B cell (primary cell): ENCODE data around the gene INPP1. TPM values are rescaled to one million over a fixed set of nuclear protein-coding genes. Genes with fewer than 3 reads are reported as not detected.

Experiments
- ATAC-seq: fragments of 200-7000 bp; cut with Tn5 transposase; one replicate; pipeline ENCODE4 v1.10.0; 2021; ENCODE audit warnings: low read depth, mild to moderate bottlenecking, moderate number of reproducible peaks, moderate library complexity
- CTCF ChIA-PET: fragments of 350-600 bp; sonication (Branson Sonifier 250); formaldehyde crosslinking; loops from one replicate; lab custom pipeline; 2021; ENCODE audit warnings: antibody characterized with exemption, inconsistent platforms; lab: Charles Lee
- POLR2A ChIA-PET: fragments of 350-600 bp; sonication (Branson Sonifier 250); formaldehyde crosslinking; loops from one replicate; lab custom pipeline; 2021; ENCODE audit warnings: antibody characterized with exemption; lab: Charles Lee
- DNase-seq: peaks from one replicate; pipeline ENCODE4 v3.0.0; 2013
- H2AFZ ChIP-seq: 2 replicates; pipeline ENCODE4 v1.6.1; 2012; ENCODE audit warnings: mild to moderate bottlenecking, low read depth, low read length; ENCODE audit not compliant: insufficient read depth, poor library complexity, severe bottlenecking
- H3K27ac ChIP-seq, 2 donors: 1 replicate in 1 of 2; 2 replicates in 1 of 2; pipeline ENCODE4 v1.5.1; 2012 to 2013; ENCODE audit warnings: low read length in 2 of 2, mild to moderate bottlenecking in 2 of 2, moderate library complexity in 1 of 2
- H3K27me3 ChIP-seq, 4 experiments: fragments of 200-600 bp in 1 of 4; sonication (generic) in 1 of 4; replicated peaks in 1 of 4; 1 replicate in 2 of 4; 2 replicates in 2 of 4; pipeline versions ENCODE4 v1.6.1 to v1.7.0; 2013 to 2016; ENCODE audit warnings: low read length in 3 of 4, mild to moderate bottlenecking in 2 of 4, mixed read lengths in 1 of 4, moderate library complexity in 1 of 4; ENCODE audit not compliant: insufficient read depth in 4 of 4, control insufficient read depth in 3 of 4; ENCODE audit errors: control extremely low read depth in 1 of 4
- H3K36me3 ChIP-seq, 2 experiments: replicated peaks in 1 of 2; 1 replicate in 1 of 2; 2 replicates in 1 of 2; pipeline versions ENCODE4 v1.6.1 to v1.7.1; 2013; ENCODE audit warnings: low read length in 1 of 2; ENCODE audit not compliant: insufficient read depth in 2 of 2, control insufficient read depth in 1 of 2; ENCODE audit errors: control extremely low read depth in 1 of 2, extremely low read depth in 1 of 2
- H3K4me1 ChIP-seq, 2 donors: fragments of 200-600 bp in 1 of 2; sonication (generic) in 1 of 2; 1 replicate in 1 of 2; 2 replicates in 1 of 2; pipeline versions ENCODE4 v1.5.1 to v1.6.1; 2013 to 2017; ENCODE audit warnings: low read length in 2 of 2; ENCODE audit not compliant: control insufficient read depth in 2 of 2, insufficient read depth in 2 of 2
- H3K4me2 ChIP-seq: replicated peaks from 2 replicates; pipeline ENCODE3; 2012; ENCODE audit warnings: mild to moderate bottlenecking, low read depth, low read length; ENCODE audit not compliant: poor library complexity, severe bottlenecking
- H3K4me3 ChIP-seq, 5 experiments: fragments of 200-600 bp in 1 of 5; sonication (generic) in 1 of 5; 1 replicate in 3 of 5; 2 replicates in 2 of 5; pipeline versions ENCODE4 v1.5.1 to v1.7.0; 2011 to 2016; ENCODE audit warnings: low read length in 4 of 5, mild to moderate bottlenecking in 4 of 5, low read depth in 2 of 5, control low read depth in 1 of 5, moderate library complexity in 1 of 5; ENCODE audit not compliant: insufficient read depth in 1 of 5; ENCODE audit errors: control extremely low read depth in 1 of 5, extremely low read depth in 1 of 5
- H3K79me2 ChIP-seq: fragments of 200-600 bp; sonication (generic); one replicate; pipeline ENCODE4 v1.6.0; 2016; ENCODE audit warnings: low read length; ENCODE audit not compliant: control insufficient read depth, insufficient read depth
- H3K9ac ChIP-seq: fragments of 200-600 bp; sonication (generic); 2 replicates; pipeline ENCODE4 v1.6.1; 2017; ENCODE audit warnings: mild to moderate bottlenecking, low read length, moderate library complexity
- H3K9me3 ChIP-seq, 3 donors: one replicate each; pipeline versions ENCODE4 v1.6.1 to v1.7.1; 2013; ENCODE audit warnings: low read length in 2 of 3; ENCODE audit not compliant: control insufficient read depth in 2 of 3, insufficient read depth in 1 of 3; ENCODE audit errors: control extremely low read depth in 1 of 3
- H4K20me1 ChIP-seq: 2 replicates; pipeline ENCODE4 v1.6.0; 2012; ENCODE audit warnings: mild to moderate bottlenecking, low read length; ENCODE audit not compliant: insufficient read depth, control insufficient read depth, poor library complexity, severe bottlenecking
- H3K27ac Mint-ChIP-seq: one replicate; pipeline ENCODE4 v1.8.0; 2021; ENCODE audit warnings: mixed read lengths
- H3K27me3 Mint-ChIP-seq: one replicate; pipeline ENCODE4 v1.8.0; 2021; ENCODE audit warnings: mixed read lengths
- H3K4me1 Mint-ChIP-seq: one replicate; pipeline ENCODE4 v1.8.0; 2021; ENCODE audit warnings: mixed read lengths
- H3K4me3 Mint-ChIP-seq: one replicate; pipeline ENCODE4 v1.8.0; 2021; ENCODE audit warnings: mixed read lengths
- H3K9me3 Mint-ChIP-seq: one replicate; pipeline ENCODE4 v1.8.0; 2022; ENCODE audit warnings: mixed read lengths; ENCODE audit not compliant: insufficient read depth
- CTCF ChIP-seq: fragments of 200-600 bp; IDR thresholded peaks from one replicate; pipeline ENCODE4 v1.8.0; 2022; ENCODE audit warnings: antibody characterized with exemption, mild to moderate bottlenecking
- EZH2 ChIP-seq: IDR thresholded peaks from 2 replicates; pipeline ENCODE4 v1.6.1; 2012; ENCODE audit warnings: borderline replicate concordance, low read depth, mild to moderate bottlenecking, moderate library complexity, low read length; ENCODE audit not compliant: insufficient read depth, poor library complexity, severe bottlenecking
- WGBS: methylation state at CpG from one replicate; pipeline ENCODE4 v1.1.5; 2013; ENCODE audit warnings: missing lambda C conversion rate; ENCODE audit not compliant: insufficient coverage; 5-methylcytosine and 5-hydroxymethylcytosine counted together
- intact Hi-C: fragments of 100-400 bp; cut with micrococcal nuclease; formaldehyde crosslinking; loops from one replicate; pipeline ENCODE4 v1.10.0; 2022
- polyA plus RNA-seq: library from polyadenylated mRNA; depleted of rRNA; stranded (reverse); fragments of >200 nt; gene quantifications from 2 replicates; pipeline ENCODE4 v1.2.3, GENCODE V29; 2012
- total RNA-seq, 2 donors: library from RNA; stranded (reverse); fragments of 120-200 nt in 1 of 2; gene quantifications; 1 replicate in 1 of 2; 2 replicates in 1 of 2; pipeline versions ENCODE4 v1.2.3 to v1.2.4, GENCODE V29; 2013 to 2022

The INPP1 gene
- total and polyA plus RNA-seq, 2 donors (not counting 1 experiment from before 2014, with no cell fraction given) = 3.1 to 3.7 TPM

- Histone ChIP-seq H3K79me2 (no peaks in the 10 kb centered on the region), H3K9ac (peak overlapping the region; percentile 74), H3K27ac (no peak overlapping the region), H3K36me3 (no peaks in the 10 kb centered on the region), H3K27me3 (no peaks in the 10 kb centered on the region), H4K20me1 (no peaks in the 10 kb centered on the region), H2AFZ (peak overlapping the region; percentile 88), H3K4me2 (peak overlapping the region; percentile 72), H3K4me3 (peak overlapping the region in 3 of 5 experiments; percentile 58 to 84 (median 58)), H3K4me1 (peaks cover 9 to 13% of the 10 kb centered on the region in 2 donors), H3K9me3 (no peaks in the 10 kb centered on the region)
- DNase-seq (no peak), ATAC-seq (no peak)
- CTCF ChIA-PET = interaction anchor here (1.0 to 3.1 kb wide), 3 partner anchors 9 to 16 kb away, joined by 3 to 18 read pairs (median 3); no protein-coding TSS in a partner anchor
- intact Hi-C loops = no loop called here
- Mint-ChIP-seq H3K9me3 (no peaks in the 10 kb centered on the region), H3K27me3 (no peaks in the 10 kb centered on the region), H3K27ac (no peak overlapping the region), H3K4me3 (peak overlapping the region; percentile 97), H3K4me1 (peaks cover 17% of the 10 kb centered on the region)
- POLR2A ChIA-PET = interaction anchor here (0.6 kb wide), 1 partner anchor 267 kb away, joined by 4 read pairs; no protein-coding TSS in a partner anchor
- no peak for TF ChIP-seq CTCF
- TF ChIP-seq EZH2 = no peak
Observed at GRCh38 chr2:190360561-190360960, 17.2 kb downstream of the INPP1 start.

GRCh38 chr2:190360965-190361364, 17.6 kb downstream of the INPP1 start:
- H3K4me1 Mint-ChIP-seq = peaks cover 17% of the 10 kb centered on the region
- ChIA-PET CTCF (interaction anchor here (1.0 to 3.1 kb wide), 3 partner anchors 9 to 17 kb away, joined by 3 to 18 read pairs (median 3); no protein-coding TSS in a partner anchor), POLR2A (no interaction called here)
- Histone ChIP-seq H3K79me2 (no peaks in the 10 kb centered on the region), H4K20me1 (no peaks in the 10 kb centered on the region), H2AFZ (no peak overlapping the region), H3K4me1 (peaks cover 9 to 13% of the 10 kb centered on the region in 2 donors), H3K9me3 (no peaks in the 10 kb centered on the region), H3K4me3 (no peak overlapping the region), H3K27ac (no peak overlapping the region), H3K36me3 (no peaks in the 10 kb centered on the region), H3K4me2 (peak overlapping the region; percentile 72), H3K9ac (no peak overlapping the region), H3K27me3 (no peaks in the 10 kb centered on the region)
- H3K27ac Mint-ChIP-seq = no peak overlapping the region
- WGBS = no CpG with 5 or more reads among the region's 3 CpGs
- ATAC-seq = no peak
- intact Hi-C loops = no loop called here
- TF ChIP-seq EZH2 (no peak), CTCF (no peak)
- no peaks in the 10 kb centered on the region for H3K27me3 Mint-ChIP-seq
- no peak for DNase-seq
- H3K9me3 Mint-ChIP-seq = no peaks in the 10 kb centered on the region
- H3K4me3 Mint-ChIP-seq = no peak overlapping the region
